NCI-H2171 treated with DMSO at 0.1 percent for 48 hours (cell line): Measurements from ENCODE around the gene PTGS1.

Experiments
- DNase-seq: peaks from one replicate; lab custom pipeline; 2025; lab: John Stamatoyannopoulos, UW

Gene PTGS1

DNA sequence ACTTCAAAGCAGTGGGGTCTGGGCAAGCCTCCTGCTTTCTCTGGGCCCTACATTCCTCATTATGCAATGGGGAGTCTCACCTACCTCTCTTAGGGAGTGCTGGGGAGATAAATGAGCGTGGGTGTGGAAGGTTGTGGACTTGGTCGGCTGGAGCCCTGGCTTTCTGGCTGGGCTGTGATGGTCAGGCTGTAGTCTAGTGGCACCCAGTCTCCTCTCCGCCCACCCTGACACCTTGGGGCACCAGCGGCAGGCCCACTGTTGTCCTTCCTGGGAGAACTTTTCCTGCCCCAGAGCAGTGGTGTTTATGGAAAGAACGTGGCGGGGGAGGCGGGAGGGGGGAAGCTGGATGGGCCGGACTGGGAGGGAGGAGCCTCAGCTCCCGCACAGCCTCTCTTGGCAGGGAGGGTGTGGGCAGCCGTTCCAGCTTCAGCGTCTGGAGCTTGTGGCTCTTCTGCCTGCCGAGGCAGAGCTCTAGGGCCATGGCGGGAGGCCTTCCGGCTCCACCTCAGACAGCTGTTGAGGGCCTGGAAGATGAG lies 4.1 kb downstream of the PTGS1 start:
- DNase-seq = no peak

DNA sequence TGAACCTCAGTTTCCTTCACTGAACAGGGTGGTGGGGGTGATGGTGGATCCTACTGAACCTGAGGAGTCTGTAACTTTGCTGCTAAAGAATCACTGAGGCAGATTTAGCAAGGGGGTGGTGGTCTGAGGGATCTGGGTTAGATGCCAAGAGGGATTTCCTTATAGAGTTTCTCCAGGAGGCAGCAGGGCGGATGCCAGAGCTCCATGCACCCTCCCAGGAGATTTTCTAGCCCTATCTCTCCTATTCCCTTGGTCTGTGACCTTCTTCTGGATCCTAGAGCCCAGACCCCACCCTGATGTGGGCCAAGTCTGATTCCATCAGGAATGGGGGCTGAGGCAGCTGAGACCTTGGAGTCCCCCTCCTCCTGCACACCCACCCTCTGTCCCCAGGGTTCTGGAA lies 6.0 kb downstream of the PTGS1 start:
- DNase-seq = no peak

DNA sequence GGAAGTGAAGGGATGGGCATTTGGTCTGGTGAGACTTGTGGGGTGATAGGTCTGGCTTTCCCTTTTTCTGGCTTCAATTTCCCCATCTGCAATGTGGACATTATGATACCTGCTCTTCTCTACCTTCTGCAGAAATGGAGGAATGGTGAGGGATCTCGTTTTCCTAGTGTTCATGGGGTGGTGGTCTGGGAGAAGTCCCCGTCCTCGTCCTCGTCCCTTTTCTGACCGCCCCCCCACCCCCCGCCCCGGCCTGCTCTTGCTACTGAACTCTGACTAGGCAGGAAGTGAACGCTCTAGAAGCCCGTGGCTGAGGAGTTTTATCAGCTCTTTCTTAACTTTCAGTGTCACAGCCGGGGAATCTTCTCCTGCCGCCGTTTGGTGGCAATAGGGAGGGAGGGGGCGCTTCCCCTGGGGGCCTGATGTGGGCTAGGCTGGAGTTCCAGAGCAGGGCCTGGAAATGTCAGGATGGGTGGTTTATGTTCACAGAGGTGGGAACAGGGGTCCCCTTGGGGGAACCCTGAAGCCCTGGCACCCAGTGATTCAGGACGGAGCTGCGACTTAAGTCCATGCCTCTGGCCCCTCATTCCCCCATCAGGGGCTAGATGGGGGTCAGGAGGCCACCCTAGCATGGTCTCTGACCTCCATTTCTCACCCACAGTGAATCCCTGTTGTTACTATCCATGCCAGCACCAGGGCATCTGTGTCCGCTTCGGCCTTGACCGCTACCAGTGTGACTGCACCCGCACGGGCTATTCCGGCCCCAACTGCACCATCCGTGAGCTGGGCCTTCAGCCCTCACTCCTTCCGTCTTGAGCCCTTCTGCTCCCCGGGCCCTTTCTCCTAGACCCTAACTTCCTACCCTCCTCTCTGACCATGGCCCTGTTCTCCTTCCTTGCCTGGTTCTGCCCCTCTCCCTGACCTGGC lies 6.7 kb downstream of the PTGS1 start:
- DNase-seq = no peak

DNA sequence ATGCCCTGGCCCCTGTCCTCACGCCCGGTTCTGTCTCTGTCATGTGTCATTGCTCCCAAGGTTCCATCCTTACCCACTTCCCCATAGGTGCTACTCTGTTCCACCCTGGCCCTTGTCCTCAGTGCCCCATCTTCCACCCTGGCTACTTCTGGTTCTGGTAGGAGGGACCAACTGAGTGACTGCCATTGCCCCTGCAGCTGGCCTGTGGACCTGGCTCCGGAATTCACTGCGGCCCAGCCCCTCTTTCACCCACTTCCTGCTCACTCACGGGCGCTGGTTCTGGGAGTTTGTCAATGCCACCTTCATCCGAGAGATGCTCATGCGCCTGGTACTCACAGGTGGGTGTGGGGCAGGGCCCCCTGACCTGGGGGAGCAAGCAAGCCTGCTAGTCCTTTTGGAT lies 7.4 kb downstream of the PTGS1 start:
- no peak for DNase-seq

DNA sequence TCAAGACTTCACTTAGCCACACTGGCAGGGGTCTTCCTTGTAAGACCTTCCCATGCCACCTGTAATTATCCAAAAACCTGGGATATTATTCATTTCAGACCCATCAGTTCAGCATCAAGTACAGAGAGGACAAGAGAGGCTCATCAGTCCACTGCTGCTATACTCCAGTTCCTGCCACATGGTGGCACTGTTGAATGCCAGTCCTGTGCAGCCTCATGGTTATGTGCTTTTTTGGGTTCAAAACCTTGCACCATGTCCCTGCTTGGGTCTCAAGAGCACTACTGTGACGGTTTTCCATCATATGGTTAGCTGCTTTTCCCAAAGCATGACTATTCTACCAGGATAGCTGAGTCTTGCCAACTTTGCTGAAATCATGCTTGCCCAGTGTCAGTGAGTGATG lies 8.5 kb downstream of the PTGS1 start:
- DNase-seq = no peak

DNA sequence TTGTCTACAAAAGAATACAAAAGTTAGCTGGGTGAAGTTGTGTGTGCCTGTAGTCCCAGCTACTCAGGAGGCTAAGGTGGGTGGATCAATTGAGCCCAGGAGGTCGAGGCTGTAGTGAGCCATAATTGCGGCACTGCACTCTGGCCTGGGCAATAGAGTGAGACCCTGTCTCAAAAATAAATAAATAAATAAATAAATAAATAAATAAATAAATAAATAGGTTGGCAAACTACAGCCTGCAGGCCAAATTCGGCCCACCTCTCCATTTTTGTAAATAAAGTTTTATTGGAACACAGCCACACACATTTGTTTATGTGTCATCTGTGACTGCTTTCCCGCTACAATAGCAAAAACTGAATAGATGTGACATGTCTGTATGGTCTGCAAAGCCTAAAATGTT lies 9.5 kb downstream of the PTGS1 start:
- DNase-seq = no peak

DNA sequence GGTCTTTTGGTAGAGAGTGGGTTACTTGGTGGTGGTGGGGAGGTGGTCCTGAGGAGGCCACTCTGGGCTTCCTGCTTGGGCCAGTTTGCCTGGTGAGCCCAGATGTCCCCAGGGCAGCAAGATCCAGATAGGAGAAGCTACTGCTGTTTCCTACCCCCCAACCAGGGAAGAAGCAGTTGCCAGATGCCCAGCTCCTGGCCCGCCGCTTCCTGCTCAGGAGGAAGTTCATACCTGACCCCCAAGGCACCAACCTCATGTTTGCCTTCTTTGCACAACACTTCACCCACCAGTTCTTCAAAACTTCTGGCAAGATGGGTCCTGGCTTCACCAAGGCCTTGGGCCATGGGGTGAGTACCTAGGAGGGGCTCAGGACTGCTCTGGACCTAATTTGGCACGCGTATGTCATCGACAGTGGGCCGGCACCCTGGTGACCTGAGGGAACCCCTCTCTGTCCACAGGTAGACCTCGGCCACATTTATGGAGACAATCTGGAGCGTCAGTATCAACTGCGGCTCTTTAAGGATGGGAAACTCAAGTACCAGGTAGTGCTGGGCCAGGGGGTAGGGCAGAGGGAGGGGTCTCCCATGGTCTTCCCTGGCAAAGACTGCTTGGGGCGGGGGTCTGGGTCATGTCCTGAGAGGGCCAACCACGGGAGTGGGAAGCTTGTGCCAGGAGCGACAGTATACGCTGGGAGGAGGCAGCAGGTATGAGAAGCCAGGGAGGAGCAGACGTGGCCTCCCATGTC lies 10.6 kb downstream of the PTGS1 start:
- DNase-seq = no peak

DNA sequence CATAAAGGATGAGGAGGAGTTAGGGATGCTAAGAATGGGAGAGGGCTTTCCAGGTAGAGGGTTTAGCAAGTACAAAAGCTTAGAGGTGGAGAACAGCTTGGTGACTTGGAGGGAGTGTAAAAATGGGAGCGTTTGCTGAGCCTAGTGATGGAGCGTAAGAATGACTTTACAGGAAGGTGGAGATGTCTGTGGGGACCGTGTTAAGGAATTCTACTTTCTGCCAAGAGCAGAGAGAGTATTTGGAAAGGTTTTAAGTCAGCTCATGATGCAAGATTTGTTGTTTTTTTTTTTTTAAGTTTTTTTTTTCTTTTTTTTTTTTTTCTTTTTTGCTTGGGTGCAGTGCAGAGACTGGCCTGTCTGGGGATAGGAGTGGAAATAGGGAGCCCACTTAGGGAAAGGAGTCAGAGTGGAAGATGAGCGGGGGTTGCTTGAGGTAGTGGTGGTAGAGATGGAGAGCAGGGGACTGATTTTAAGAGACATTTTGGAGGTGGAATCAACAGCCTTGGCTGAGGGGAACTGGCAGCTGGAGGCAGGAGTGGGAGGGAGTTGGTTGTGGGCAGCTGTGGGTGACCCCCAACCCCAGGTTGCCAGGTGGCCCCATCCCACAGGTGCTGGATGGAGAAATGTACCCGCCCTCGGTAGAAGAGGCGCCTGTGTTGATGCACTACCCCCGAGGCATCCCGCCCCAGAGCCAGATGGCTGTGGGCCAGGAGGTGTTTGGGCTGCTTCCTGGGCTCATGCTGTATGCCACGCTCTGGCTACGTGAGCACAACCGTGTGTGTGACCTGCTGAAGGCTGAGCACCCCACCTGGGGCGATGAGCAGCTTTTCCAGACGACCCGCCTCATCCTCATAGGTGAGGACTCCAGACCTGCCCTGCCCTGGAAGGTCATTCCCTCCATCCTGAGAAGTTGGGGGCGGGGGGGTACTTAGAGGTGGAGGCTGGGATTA lies 12.4 kb downstream of the PTGS1 start:
- DNase-seq = peak; percentile 59

DNA sequence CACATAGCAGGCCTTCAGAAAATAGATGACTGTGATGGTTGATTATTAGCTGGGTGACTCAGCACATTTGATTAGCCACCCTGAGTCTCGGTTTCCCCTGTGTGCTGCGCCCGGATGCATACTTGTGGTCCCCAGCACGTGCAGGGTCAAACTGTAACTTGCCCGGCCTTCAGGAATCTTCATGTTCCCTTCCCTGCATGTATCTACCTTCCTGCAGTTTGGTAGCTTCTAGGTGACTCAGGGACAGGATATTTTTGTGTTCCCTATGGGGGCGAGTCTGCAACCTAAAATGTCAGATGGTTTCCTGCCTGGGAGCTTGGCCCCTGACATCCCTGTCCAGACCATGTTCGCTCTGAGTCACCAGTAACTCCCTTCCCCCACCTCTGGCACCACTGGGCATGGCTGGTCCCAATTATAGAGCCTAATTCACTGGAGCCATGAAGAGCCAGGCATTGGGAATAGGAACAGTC lies 13.2 kb downstream of the PTGS1 start:
- no peak for DNase-seq

DNA sequence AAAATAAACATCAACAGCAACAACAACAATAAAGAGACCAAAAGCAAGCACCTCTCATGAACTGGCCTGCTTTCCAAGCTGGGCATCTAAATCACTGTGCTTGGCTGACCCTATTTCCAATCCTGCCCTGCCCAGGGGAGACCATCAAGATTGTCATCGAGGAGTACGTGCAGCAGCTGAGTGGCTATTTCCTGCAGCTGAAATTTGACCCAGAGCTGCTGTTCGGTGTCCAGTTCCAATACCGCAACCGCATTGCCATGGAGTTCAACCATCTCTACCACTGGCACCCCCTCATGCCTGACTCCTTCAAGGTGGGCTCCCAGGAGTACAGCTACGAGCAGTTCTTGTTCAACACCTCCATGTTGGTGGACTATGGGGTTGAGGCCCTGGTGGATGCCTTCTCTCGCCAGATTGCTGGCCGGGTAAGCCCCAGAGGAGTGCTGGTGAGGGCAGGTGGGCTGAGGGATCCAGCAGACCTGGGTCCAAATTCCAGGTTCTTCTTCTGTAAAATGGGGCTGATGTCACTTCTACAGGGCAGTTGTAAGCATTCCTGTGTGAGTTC lies 15.6 kb downstream of the PTGS1 start:
- no peak for DNase-seq

DNA sequence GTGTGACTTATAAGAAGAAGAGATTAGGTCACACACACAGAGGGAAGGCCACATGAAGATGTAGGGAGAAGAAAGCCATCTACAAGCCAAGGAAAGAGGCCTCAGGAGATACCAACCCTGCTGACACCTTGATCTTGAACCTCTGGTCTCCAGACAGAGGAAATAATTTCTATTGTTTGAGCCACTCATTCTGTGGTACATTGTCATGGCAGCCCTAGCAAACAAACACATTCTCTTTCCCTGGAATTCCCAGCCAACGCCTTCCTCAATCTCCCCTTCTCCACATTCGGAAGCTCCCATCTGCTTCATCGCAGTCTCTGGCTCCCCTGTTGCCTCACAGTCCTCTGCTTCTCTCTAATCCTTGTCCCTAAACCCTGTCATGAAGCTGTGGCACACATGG lies 16.7 kb downstream of the PTGS1 start:
- DNase-seq = no peak

DNA sequence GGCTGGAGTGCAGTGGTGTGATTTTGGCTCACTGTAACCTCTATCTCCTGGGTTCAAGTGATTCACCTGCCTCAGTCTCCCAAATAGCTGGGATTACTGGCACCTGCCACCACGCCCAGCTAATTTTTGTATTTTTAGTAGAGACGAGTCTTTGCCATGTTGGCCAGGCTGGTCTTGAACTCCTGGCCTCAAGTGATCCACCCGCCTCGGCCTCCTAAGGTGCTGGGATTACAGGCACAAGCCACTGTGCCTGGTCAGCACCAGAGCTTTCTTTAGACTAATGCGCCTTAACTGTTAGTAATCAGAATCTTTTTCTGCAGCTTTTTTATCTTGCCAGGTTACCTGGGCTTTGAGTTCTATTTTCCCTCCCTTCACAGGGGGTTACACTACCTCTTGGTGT lies 18.4 kb downstream of the PTGS1 start:
- DNase-seq = no peak

DNA sequence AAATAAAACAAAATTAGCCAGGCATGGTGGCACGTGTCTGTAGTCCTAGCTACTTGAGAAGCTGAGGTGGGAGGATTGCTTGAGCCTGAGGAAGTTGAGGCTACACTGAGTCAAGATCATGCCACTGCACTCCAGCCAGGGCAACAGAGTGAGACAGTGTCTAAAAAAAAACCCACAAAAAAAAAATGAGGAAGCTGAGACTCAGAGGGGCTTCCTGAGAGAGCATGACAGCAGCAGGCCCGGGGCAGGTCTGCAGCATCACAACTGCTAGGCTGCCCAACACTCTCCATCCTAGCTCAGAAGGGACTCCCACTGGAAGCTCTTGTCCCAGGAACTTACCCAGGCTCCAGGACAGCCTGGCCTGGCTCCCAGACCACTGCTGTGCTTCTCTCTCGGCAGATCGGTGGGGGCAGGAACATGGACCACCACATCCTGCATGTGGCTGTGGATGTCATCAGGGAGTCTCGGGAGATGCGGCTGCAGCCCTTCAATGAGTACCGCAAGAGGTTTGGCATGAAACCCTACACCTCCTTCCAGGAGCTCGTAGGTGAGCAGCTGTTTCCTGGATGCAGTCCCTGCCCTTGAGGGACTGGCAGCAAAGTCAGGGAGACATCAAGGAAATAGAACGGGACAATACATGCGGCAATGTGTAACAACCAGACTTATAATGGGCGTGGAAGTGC lies 19.1 kb downstream of the PTGS1 start:
- DNase-seq = peak; percentile 90

DNA sequence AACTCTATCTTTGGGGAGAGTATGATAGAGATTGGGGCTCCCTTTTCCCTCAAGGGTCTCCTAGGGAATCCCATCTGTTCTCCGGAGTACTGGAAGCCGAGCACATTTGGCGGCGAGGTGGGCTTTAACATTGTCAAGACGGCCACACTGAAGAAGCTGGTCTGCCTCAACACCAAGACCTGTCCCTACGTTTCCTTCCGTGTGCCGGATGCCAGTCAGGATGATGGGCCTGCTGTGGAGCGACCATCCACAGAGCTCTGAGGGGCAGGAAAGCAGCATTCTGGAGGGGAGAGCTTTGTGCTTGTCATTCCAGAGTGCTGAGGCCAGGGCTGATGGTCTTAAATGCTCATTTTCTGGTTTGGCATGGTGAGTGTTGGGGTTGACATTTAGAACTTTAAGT lies 21.5 kb downstream of the PTGS1 start:
- DNase-seq = no peak

DNA sequence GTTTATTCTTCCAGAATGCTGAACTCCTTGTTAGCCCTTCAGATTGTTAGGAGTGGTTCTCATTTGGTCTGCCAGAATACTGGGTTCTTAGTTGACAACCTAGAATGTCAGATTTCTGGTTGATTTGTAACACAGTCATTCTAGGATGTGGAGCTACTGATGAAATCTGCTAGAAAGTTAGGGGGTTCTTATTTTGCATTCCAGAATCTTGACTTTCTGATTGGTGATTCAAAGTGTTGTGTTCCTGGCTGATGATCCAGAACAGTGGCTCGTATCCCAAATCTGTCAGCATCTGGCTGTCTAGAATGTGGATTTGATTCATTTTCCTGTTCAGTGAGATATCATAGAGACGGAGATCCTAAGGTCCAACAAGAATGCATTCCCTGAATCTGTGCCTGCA lies 21.9 kb downstream of the PTGS1 start:
- no peak for DNase-seq

DNA sequence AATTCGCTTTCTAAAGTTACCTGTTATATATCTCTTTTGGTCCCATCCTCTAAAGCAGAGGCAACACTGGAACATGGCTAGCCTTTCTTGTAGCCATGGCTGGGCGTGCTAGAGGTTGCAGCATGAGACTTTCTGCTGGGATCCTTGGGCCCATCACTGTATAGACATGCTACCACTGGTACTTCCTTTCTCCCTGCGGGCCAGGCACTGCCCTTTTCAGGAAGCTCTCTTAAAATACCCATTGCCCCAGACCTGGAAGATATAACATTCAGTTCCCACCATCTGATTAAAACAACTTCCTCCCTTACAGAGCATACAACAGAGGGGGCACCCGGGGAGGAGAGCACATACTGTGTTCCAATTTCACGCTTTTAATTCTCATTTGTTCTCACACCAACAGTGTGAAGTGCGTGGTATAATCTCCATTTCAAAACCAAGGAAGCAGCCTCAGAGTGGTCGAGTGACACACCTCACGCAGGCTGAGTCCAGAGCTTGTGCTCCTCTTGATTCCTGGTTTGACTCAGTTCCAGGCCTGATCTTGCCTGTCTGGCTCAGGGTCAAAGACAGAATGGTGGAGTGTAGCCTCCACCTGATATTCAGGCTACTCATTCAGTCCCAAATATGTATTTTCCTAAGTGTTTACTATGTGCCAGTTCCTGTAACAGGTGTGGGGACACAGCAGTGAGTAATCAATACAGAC lies 22.6 kb downstream of the PTGS1 start:
- no peak for DNase-seq

DNA sequence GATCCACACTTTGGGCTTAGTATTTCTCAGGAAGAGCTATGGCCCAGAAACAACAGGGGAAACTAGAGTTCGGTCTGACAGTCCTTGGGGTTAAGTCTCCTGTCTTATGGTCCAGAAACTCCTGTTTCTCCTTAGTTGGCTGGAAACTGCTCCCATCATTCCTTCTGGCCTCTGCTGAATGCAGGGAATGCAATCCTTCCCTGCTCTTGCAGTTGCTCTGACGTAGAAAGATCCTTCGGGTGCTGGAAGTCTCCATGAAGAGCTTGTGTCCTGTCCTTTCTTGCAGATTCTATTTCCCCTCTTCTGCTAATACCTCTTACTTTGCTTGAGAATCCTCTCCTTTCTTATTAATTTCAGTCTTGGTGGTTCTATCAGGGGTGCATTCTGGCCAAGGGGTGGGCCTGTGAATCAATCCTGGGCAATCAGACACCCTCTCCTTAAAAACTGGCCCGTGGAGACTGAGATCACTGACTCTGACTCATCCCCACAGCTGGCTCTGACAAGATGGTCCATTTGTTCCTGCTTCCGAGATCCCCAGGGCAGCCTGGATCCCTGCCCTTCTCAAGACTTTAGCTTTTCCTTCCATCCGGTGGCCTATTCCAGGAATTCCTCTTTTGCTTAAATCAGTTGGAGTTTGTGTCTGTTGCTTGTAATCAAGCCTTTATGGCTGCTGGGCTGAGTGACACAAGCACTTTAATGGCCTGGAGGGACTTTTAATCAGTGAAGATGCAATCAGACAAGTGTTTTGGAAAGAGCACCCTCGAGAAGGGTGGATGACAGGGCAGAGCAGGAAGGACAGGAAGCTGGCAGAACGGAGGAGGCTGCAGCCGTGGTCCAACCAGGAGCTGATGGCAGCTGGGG lies 23.7 kb downstream of the PTGS1 start:
- DNase-seq = no peak

DNA sequence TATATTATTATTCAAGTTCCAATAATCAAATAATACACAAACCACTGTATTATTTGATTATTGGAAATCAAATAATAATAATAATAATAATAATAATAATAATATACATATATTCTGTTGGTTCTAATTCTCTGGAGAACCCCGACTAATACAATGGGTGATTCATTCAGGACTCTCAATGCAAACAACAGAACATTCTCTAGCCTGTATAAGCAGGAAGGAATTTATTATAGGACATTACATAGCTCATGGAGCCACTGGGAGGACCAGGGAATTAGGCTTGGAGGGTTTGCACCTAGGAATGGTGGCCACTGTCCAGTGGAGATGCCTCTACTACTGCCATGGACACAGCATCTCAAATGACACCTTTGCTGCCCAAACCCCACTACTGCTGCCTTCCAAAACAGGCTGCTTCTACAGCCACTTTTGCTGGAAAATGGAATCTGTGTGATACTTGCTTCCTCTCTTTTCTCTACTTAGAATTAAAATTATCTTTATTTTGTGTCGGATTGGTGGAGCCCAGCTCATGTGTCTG lies 25.9 kb downstream of the PTGS1 start:
- no peak for DNase-seq

DNA sequence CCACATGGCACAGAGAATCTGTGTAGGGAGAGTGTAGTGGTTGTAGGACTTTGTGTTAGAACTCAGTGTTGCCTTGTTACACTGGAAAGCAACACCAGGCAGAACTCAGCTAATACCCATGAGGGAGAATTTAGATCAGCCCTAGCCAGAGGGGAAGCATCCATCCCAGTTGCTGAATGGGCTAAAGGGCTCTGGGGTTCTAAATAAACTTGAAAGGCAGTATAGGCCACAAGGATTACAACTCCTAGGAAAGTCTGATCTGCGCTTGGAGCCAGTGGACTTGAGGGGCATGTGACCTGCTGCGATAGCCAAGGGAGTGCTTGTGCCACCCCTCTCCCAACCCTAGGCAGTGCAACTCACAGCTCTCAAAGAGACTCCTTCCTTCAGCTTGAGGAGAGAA lies 26.9 kb downstream of the PTGS1 start:
- no peak for DNase-seq
